Fibroblast of skin of right biceps (primary cell): ENCODE measurements around the gene COL8A1.
A peak's percentile ranks its signal among the peaks of the same experiment; 100 is the strongest.
"Not testable (repeated sequence)": the region's sequence is repeated elsewhere in the genome, so short reads cannot be mapped to it uniquely, and the experiment has no call there.

ENCODE experiments used
- DNase-seq: peaks from one replicate; pipeline ENCODE4 v3.0.0-alpha.2; 2013

The COL8A1 gene

GRCh38 chr3:99712291-99712954 is 74.0 kb downstream of the COL8A1 start:
- peak; percentile 37 for DNase-seq

- no peak for DNase-seq
These were observed 75.0 kb downstream of the COL8A1 start for GRCh38 chr3:99713440-99713839.

- peak; percentile 86 for DNase-seq
These were observed 75.8 kb downstream of the COL8A1 start for GRCh38 chr3:99714146-99714545.

GRCh38 chr3:99714575-99714974 is 76.2 kb downstream of the COL8A1 start:
- DNase-seq, result no peak

- no peak for DNase-seq
These were observed 78.1 kb downstream of the COL8A1 start for GRCh38 chr3:99716463-99716995.

- peak; percentile 53 for DNase-seq
These were observed 82.7 kb downstream of the COL8A1 start for GRCh38 chr3:99720985-99721632.

GRCh38 chr3:99721633-99722007 is 83.2 kb downstream of the COL8A1 start:
- peak; percentile 49 for DNase-seq

- no peak for DNase-seq
These were observed 85.9 kb downstream of the COL8A1 start for GRCh38 chr3:99724276-99724675.

GRCh38 chr3:99730870-99731269 is 92.5 kb downstream of the COL8A1 start:
- DNase-seq, result no peak

- DNase-seq, result no peak
These were observed 93.1 kb downstream of the COL8A1 start for GRCh38 chr3:99731499-99731898.

GRCh38 chr3:99740371-99740770 is 102.0 kb downstream of the COL8A1 start:
- DNase-seq, result not testable (repeated sequence)

- no peak for DNase-seq
These were observed 103.2 kb downstream of the COL8A1 start for GRCh38 chr3:99741588-99741987.

GRCh38 chr3:99747915-99748314 is 109.5 kb downstream of the COL8A1 start:
- DNase-seq, result peak; percentile 69

- DNase-seq, result peak; percentile 89
These were observed 113.3 kb downstream of the COL8A1 start for GRCh38 chr3:99751649-99752048.

GRCh38 chr3:99753268-99753975 is 115.0 kb downstream of the COL8A1 start:
- DNase-seq, result peak; percentile 85

GRCh38 chr3:99755831-99756230 is 117.4 kb downstream of the COL8A1 start:
- no peak for DNase-seq

GRCh38 chr3:99757966-99758365 is 119.6 kb downstream of the COL8A1 start:
- no peak for DNase-seq

GRCh38 chr3:99758502-99759177 is 120.2 kb downstream of the COL8A1 start:
- no peak for DNase-seq

GRCh38 chr3:99760031-99760430 is 121.6 kb downstream of the COL8A1 start:
- DNase-seq, result no peak

GRCh38 chr3:99760629-99761028 is 122.2 kb downstream of the COL8A1 start:
- DNase-seq, result peak; percentile 76

GRCh38 chr3:99761415-99762165 is 123.2 kb downstream of the COL8A1 start:
- DNase-seq, result peak; percentile 51

- DNase-seq, result no peak
These were observed 124.5 kb downstream of the COL8A1 start for GRCh38 chr3:99762901-99763300.
